GM10266 (cell line): ENCODE measurements around the gene EDEM1.

ENCODE experiments used
- DNase-seq: peaks from one replicate; pipeline ENCODE4 v3.0.0; 2012; ENCODE audit errors: extremely low spot score
- TF ChIP-seq, protein P1 (sequence below): IDR thresholded peaks from 2 replicates; pipeline ENCODE4 v1.5.1; 2012; ENCODE audit warnings: mild to moderate bottlenecking, low read depth; ENCODE audit not compliant: control insufficient read depth, insufficient read depth; ENCODE audit errors: missing control alignments

EDEM1 gene

DNA sequence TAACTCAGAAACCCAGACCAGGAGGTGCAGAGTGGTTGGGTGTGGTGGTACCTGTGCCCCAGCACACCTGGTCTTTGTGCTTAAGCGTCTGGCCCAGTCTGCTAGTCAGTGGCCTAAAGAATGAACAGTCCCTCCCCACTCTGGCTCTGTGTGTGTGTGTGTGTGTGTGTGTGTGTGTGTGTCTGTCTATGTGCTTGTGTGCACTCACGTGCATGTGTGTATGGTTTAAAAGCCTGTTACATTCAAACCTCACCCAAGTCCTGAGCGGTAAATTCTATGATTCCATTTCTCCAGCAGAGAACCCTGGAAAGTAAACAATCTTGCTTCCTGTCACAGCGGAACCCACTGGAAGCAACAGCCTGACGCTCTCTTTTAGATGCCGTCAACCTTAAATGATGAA lies 34.2 kb downstream of the EDEM1 start:
- no peak for DNase-seq
- TF ChIP-seq, protein P1, sequence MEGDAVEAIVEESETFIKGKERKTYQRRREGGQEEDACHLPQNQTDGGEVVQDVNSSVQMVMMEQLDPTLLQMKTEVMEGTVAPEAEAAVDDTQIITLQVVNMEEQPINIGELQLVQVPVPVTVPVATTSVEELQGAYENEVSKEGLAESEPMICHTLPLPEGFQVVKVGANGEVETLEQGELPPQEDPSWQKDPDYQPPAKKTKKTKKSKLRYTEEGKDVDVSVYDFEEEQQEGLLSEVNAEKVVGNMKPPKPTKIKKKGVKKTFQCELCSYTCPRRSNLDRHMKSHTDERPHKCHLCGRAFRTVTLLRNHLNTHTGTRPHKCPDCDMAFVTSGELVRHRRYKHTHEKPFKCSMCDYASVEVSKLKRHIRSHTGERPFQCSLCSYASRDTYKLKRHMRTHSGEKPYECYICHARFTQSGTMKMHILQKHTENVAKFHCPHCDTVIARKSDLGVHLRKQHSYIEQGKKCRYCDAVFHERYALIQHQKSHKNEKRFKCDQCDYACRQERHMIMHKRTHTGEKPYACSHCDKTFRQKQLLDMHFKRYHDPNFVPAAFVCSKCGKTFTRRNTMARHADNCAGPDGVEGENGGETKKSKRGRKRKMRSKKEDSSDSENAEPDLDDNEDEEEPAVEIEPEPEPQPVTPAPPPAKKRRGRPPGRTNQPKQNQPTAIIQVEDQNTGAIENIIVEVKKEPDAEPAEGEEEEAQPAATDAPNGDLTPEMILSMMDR, result no peak

DNA sequence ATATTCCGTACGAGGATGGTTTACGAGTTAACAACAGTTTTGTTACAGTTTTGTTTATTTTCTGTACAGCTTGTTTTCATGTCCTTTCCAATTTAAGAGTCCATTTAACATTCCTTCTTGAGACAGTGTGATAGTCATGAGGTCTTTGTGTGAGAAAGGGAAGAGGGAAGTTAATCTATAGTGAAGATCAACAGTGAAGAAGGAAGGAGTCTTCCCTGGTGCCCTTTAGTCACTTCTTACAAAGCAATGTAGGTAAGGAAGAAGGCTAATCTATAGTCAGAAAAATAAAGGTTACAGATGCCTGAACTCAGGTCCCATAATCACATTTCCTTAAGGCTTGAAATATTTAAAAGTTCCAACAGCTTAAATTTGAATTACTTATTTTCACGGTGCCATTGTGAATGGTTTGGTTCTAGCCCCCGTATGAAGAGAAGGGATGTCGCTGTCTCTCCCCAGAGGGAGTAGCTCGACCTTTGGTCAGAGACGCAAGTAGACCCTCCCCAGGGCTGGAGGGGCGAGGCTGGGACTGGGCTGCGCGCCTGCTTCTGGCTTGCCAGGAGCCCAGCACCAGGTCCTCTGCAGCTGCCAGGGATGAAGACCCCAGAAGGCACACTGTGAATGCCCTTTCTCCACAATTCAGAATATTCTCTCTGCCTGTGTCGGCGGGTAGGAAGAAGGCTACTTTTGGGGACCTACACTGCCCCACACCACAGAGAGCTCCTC lies 34.9 kb downstream of the EDEM1 start:
- TF ChIP-seq, protein P1, result no peak
- no peak for DNase-seq

DNA sequence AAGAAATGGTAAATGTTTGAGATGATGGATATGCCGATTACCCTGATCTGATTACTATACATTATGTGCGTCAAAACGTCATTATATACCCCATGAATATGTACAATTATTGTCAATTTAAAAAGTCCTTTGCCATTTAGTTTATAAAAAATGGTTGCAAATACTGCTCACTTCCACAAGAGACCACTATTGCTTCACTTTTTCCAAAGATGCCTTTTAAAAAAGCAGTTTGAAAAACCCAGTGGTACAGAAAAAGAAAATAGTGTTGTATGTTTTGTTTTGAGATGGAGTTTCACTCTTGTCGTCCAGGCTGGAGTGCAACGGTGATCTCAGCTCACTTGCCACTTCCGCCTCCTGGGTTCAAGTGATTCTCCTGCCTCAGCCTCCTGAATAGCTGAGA lies 39.3 kb downstream of the EDEM1 start:
- TF ChIP-seq, protein P1, result peak; percentile 41
- DNase-seq, result peak; percentile 45

DNA sequence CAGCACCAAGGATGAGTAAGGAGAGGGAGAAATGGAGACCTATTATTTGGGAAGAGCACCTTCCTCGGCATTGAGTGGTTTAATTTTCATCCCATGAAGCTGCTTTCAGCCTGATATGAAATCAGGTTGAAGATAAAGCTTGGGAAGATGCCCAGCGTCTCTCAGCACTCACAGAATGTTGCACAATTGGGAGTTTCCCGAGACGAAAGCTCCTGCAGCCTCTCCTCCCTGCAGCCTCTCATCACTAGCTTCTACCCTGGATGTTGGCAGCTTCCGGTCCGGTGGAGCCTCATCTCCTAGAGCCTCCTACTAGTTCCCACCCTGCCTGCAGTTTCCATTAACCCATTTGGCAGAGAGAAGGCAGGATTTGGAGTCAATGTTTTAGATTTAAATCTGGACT lies 40.3 kb downstream of the EDEM1 start:
- TF ChIP-seq, protein P1, result no peak
- DNase-seq, result no peak

DNA sequence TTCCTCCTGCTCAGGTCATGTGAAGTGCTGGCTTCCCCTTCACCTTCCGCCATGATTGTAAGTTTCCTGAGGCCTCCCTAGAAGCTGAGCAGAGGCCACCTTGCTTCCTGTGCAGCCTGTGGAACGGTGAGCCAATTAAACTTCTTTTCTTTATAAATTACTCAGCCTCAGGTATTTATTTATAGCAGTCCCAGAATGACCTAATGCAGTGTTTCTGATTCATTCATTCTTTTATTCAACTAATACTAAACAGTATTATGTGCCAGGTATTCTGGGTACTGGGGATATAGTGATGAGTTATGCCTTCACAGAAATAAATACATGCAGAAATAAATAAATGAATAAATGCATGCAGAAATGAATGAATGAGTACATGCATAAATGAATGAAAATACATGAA lies 41.9 kb downstream of the EDEM1 start:
- TF ChIP-seq, protein P1, result no peak

DNA sequence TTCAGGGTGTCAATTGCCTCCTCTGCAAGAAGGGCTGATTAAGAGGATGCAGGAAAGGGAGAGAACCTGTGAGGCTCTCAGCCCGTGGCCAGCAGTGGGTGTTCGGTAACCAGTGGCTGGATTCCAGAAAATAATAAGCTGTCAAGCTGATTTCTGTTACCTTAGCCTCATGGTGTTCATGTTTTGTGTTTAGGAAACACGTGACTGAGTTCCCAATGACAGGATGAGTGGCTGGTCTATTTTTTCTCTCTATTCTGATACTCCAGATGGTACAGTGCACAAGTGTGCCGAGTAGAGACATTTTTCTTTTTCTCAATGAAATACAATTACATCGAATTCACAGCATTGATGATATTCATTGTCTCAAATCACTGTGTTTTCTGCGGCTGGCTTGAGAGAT lies 43.6 kb downstream of the EDEM1 start:
- DNase-seq, result no peak

More for the DNA sequence above, 41.9 kb downstream of the EDEM1 start:
- DNase-seq, result no peak

DNA sequence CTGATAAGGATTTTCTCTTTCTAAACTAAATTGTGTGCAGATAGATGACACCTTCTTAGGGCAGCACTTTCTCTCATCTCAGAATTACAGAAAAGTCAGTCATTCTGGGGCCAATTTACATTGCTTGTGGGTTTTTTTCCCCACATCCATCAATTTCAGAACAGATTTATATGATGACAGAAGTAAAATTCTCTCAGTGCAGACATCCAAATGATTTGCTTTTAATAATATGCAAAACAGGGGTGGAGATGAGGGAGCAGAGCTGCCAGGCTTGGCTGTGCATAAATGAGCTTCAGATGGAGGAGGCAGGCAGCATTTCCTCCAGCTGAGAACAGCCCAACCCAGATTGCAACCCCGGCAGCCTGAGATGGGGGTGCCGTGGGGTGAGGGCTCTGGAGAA lies 44.0 kb downstream of the EDEM1 start:
- DNase-seq, result no peak
- TF ChIP-seq, protein P1, result no peak

More for the DNA sequence above, 43.6 kb downstream of the EDEM1 start:
- TF ChIP-seq, protein P1, result no peak
